Measurements from ENCODE around the gene ARHGEF19.

ARHGEF19 gene

GRCh38 chr1:16150508-16150907, 61.9 kb downstream of the ARHGEF19 start:
- H3K36me3 Mint-ChIP-seq = no peaks in the 10 kb centered on the region
- H3K9me3 Mint-ChIP-seq = no peaks in the 10 kb centered on the region
- no peak for ATAC-seq
- H3K27ac Mint-ChIP-seq = peak overlapping the region; percentile 72
- DNase-seq (ENCODE audit: low spot score in 2 of 2) = no peak
- no peak overlapping the region for H3K4me3 Mint-ChIP-seq
- H3K4me1 Mint-ChIP-seq = peaks cover 6% of the 10 kb centered on the region

- ATAC-seq = no peak
Observed at GRCh38 chr1:16149702-16150488, 62.6 kb downstream of the ARHGEF19 start.

GRCh38 chr1:16149146-16149545, 63.3 kb downstream of the ARHGEF19 start:
- Mint-ChIP-seq H3K9me3 (no peaks in the 10 kb centered on the region), H3K36me3 (no peaks in the 10 kb centered on the region), H3K27ac (no peak overlapping the region), H3K4me1 (peaks cover 6% of the 10 kb centered on the region), H3K4me3 (no peak overlapping the region)
- ATAC-seq (no peak), DNase-seq (ENCODE audit: low spot score in 2 of 2) (no peak)

More at GRCh38 chr1:16149702-16150488, 62.6 kb downstream of the ARHGEF19 start:
- Mint-ChIP-seq H3K27ac (peak overlapping the region; percentile 72), H3K9me3 (no peaks in the 10 kb centered on the region), H3K4me3 (no peak overlapping the region), H3K4me1 (peaks cover 6% of the 10 kb centered on the region), H3K36me3 (no peaks in the 10 kb centered on the region)
- no peak for DNase-seq (ENCODE audit: low spot score in 2 of 2)

GRCh38 chr1:16148329-16149092, 63.9 kb downstream of the ARHGEF19 start:
- H3K27ac Mint-ChIP-seq = no peak overlapping the region
- no peak for ATAC-seq
- no peak overlapping the region for H3K4me3 Mint-ChIP-seq
- peaks cover 6% of the 10 kb centered on the region for H3K4me1 Mint-ChIP-seq
- no peaks in the 10 kb centered on the region for H3K9me3 Mint-ChIP-seq
- DNase-seq (ENCODE audit: low spot score in 2 of 2) = no peak
- H3K36me3 Mint-ChIP-seq = no peaks in the 10 kb centered on the region
